ENCODE data around the gene SEMA5B. TPM values are rescaled to one million over a fixed set of nuclear protein-coding genes. Genes with fewer than 3 reads are reported as not detected.

The SEMA5B gene
- total RNA-seq, 1 experiment from 2014 or later, result 9.4 TPM

DNA sequence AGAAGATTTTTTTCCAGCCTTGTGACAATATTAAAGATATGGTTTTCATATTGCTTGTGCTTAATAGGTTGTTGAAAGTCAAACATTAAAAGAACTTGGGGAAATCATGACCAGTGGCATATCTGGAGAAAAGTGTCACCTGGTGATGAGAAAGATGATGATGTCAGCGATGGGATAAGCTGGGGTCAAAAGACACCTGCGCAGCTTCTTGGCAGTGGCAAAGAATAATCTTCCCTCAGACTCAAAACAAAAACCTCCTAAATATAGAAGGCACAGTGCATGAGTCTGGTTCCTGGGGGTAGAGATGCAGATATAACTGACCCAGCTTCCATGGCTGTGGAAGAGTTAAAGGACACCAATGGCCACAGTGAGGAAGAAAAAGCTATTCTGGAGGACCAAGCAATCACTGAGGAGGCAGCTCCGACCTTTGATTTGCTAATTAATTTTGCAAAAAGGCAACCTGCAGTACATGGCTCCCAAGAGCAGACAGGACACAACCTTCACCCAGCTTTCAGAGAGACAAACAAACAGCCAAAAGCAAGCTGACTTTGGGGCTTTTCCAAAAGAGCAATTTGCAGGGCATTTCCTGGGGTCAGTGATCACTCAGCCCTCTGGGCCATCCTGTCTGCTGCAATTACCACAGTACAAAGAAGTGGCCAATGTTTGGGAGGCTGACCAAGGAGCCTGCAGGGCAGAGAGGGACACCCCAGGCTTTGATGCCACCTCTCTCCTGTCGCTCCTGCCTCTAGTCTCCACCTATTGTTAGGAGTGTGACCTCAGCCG, 17.6 kb upstream of the SEMA5B start:
- no peak overlapping the region for H2BK5ac ChIP-seq (ENCODE audit: insufficient read length, low read length)
- no peak overlapping the region for H3T11ph ChIP-seq (ENCODE audit: low read length)

More for the DNA sequence above, 17.6 kb upstream of the SEMA5B start:
- no peak overlapping the region for H4K8ac ChIP-seq (replicated peaks; ENCODE audit: insufficient read length, low read depth, low read length)
- H3K79me2 ChIP-seq (ENCODE audit: insufficient read depth, low read length), result no peaks in the 10 kb centered on the region
- peaks cover 9% of the 10 kb centered on the region for H3K27me3 Mint-ChIP-seq (ENCODE audit: low read depth)
- H3K27me3 ChIP-seq (ENCODE audit: insufficient read depth, low read length), result no peaks in the 10 kb centered on the region
- H2AFZ ChIP-seq (ENCODE audit: low read length), result no peak overlapping the region
- H3K9me3 Mint-ChIP-seq, result no peaks in the 10 kb centered on the region
- H3K36me3 Mint-ChIP-seq (ENCODE audit: insufficient read depth in 1 of 3, low read depth in 3 of 3), result no peaks in the 10 kb centered on the region
- no peak overlapping the region for H3K27ac Mint-ChIP-seq
- no peak overlapping the region for H3K23ac ChIP-seq (ENCODE audit: insufficient read length, low read depth, low read length)
- H3K4me2 ChIP-seq (ENCODE audit: insufficient read depth, insufficient read length, low read length), result no peak overlapping the region
- no peak overlapping the region for H3K9ac ChIP-seq (ENCODE audit: extremely low read depth, insufficient read length, low read length)
- no peaks in the 10 kb centered on the region for H3K4me1 ChIP-seq (ENCODE audit: insufficient read depth, low read length)
- no CpG with 5 or more reads among the region's 5 CpGs for WGBS (ENCODE audit: extremely low coverage, insufficient read length, low lambda C conversion rate)
- no peak overlapping the region for H4K5ac ChIP-seq (ENCODE audit: insufficient read length, low read depth, low read length)
- peaks cover 11 to 15% of the 10 kb centered on the region in 2 experiments for H3K4me1 Mint-ChIP-seq
- no peak for DNase-seq
- peak overlapping the region; percentile 37; the same call in 1 of the 2 replicates for H3K14ac ChIP-seq (ENCODE audit: insufficient read depth, low read length)
- no peak overlapping the region for H3K27ac ChIP-seq (ENCODE audit: insufficient read length, low read depth, low read length)
- no peaks in the 10 kb centered on the region for H3K9me3 ChIP-seq (ENCODE audit: control insufficient read depth, low read depth, low read length)
- H3K18ac ChIP-seq (ENCODE audit: insufficient read length, low read depth, low read length), result no peak overlapping the region
- H4K91ac ChIP-seq (ENCODE audit: insufficient read length, low read depth, low read length), result no peak overlapping the region
- no peaks in the 10 kb centered on the region for H4K20me1 ChIP-seq (ENCODE audit: control insufficient read depth, insufficient read depth, insufficient read length)
- H3K4me3 Mint-ChIP-seq, result no peak overlapping the region
- H3K23me2 ChIP-seq (ENCODE audit: insufficient read length, low read depth, low read length, poor library complexity, severe bottlenecking), result no peaks in the 10 kb centered on the region
- TF ChIP-seq, protein P1, sequence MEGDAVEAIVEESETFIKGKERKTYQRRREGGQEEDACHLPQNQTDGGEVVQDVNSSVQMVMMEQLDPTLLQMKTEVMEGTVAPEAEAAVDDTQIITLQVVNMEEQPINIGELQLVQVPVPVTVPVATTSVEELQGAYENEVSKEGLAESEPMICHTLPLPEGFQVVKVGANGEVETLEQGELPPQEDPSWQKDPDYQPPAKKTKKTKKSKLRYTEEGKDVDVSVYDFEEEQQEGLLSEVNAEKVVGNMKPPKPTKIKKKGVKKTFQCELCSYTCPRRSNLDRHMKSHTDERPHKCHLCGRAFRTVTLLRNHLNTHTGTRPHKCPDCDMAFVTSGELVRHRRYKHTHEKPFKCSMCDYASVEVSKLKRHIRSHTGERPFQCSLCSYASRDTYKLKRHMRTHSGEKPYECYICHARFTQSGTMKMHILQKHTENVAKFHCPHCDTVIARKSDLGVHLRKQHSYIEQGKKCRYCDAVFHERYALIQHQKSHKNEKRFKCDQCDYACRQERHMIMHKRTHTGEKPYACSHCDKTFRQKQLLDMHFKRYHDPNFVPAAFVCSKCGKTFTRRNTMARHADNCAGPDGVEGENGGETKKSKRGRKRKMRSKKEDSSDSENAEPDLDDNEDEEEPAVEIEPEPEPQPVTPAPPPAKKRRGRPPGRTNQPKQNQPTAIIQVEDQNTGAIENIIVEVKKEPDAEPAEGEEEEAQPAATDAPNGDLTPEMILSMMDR (conservative IDR thresholded peaks at IDR 0.05), result no peak
- H2BK12ac ChIP-seq (ENCODE audit: insufficient read length, low read depth, low read length), result no peak overlapping the region
- no peak overlapping the region for H2BK120ac ChIP-seq (ENCODE audit: low read depth, low read length, poor library complexity, severe bottlenecking)
- no peak overlapping the region for H3K4ac ChIP-seq (ENCODE audit: low read depth, low read length)
- H2BK15ac ChIP-seq (ENCODE audit: low read depth, low read length), result no peak overlapping the region
- no peaks in the 10 kb centered on the region for H3K79me1 ChIP-seq (ENCODE audit: insufficient read depth, low read depth, low read length, poor library complexity, severe bottlenecking)
- H3K56ac ChIP-seq (ENCODE audit: insufficient read length, low read depth, low read length), result no peak overlapping the region
- H2AK5ac ChIP-seq (ENCODE audit: insufficient read length, low read length), result no peak overlapping the region
- H2BK20ac ChIP-seq (ENCODE audit: low read depth, low read length, poor library complexity, severe bottlenecking), result no peak overlapping the region

Data from H9 (cell line).